Thoracic aorta (tissue), 2 donors: ENCODE results near the gene PTGDS. TPM values are rescaled to one million over a fixed set of nuclear protein-coding genes. Genes with fewer than 3 reads are reported as not detected.

ENCODE experiments used
- ATAC-seq: fragments of 150-250 bp; one replicate; pipeline ENCODE4 v1.8.0; 2017; ENCODE audit warnings: low read depth; ENCODE audit not compliant: insufficient number of reproducible peaks, low FRiP score
- DNase-seq: peaks from one replicate; pipeline ENCODE4 v3.0.0-alpha.2; 2020; ENCODE audit warnings: low spot score
- H3K27ac ChIP-seq, 2 donors: fragments of 200-600 bp; sonication (generic); 1 replicate in 1 of 2; 2 replicates in 1 of 2; pipeline ENCODE4 v1.5.1; 2016; ENCODE audit warnings: mild to moderate bottlenecking in 2 of 2, moderate library complexity in 2 of 2
- H3K27me3 ChIP-seq: fragments of 200-600 bp; sonication (generic); replicated peaks from 2 replicates; pipeline ENCODE4 v1.6.0; 2016; ENCODE audit warnings: mild to moderate bottlenecking; ENCODE audit not compliant: insufficient read depth
- H3K36me3 ChIP-seq: fragments of 200-600 bp; sonication (generic); one replicate; pipeline ENCODE4 v1.5.1; 2016
- H3K4me1 ChIP-seq, 2 donors: fragments of 200-600 bp; sonication (generic); 1 replicate in 1 of 2; 2 replicates in 1 of 2; pipeline versions ENCODE4 v1.5.1 to v1.6.0; 2016; ENCODE audit warnings: low read depth in 2 of 2, mild to moderate bottlenecking in 1 of 2; ENCODE audit not compliant: control insufficient read depth in 1 of 2
- H3K4me3 ChIP-seq: fragments of 200-600 bp; sonication (generic); 2 replicates; pipeline ENCODE4 v1.5.1; 2016; ENCODE audit warnings: mild to moderate bottlenecking
- H3K9me3 ChIP-seq: fragments of 200-600 bp; sonication (generic); 2 replicates; pipeline ENCODE4 v1.5.1; 2016
- total RNA-seq, 2 donors: library from RNA; depleted of rRNA; stranded (reverse); fragments of >200 nt; gene quantifications; one replicate each; pipeline versions ENCODE4 v1.1.0 to v1.2.3, GENCODE V29; 2016
- TF ChIP-seq, protein P1 (sequence below): fragments of 200-600 bp; sonication (generic); IDR thresholded peaks from one replicate; pipeline ENCODE4 v1.5.1; 2019; ENCODE audit warnings: antibody characterized with exemption

PTGDS gene
- total RNA-seq, 2 donors from 2014 or later: 66.1 to 89.5 TPM

DNA sequence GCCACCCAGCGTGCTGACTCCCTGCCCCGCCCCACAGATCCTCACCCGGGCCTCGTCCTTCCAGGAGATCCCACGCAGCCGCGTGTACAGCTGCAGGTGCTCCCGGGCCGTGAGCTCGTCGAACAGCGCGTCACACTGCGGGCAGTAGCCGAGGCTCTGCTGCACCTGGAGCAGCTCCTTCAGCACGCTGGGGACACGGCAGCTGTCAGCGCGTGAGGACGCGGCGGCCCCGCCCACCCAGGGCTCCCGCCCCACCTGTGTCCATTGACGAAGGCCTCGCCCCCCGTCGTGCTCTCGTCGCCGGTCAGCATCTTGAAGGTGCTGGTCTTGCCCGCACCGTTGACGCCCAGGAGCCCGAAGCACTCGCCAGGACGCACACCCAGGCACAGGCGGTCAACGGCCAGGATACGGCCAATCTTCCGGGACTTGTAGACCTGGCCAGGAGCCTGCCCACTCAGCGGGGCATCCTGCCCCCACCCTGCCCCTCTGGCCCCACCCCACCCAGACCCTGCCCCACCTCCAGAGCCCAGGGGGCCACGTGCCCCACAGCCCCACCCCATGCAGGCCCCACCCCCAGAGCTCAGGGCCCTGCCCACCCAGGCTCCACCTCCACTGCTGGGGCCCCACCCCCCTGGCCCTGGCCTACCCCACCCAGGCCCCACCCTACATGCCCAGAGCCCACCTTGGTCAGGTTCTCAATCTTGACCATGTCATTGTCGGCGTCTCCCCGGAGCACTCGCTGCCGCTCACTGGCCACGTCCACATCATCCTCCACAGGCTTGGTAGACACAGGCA, 32.8 kb downstream of the PTGDS start:
- TF ChIP-seq, protein P1, sequence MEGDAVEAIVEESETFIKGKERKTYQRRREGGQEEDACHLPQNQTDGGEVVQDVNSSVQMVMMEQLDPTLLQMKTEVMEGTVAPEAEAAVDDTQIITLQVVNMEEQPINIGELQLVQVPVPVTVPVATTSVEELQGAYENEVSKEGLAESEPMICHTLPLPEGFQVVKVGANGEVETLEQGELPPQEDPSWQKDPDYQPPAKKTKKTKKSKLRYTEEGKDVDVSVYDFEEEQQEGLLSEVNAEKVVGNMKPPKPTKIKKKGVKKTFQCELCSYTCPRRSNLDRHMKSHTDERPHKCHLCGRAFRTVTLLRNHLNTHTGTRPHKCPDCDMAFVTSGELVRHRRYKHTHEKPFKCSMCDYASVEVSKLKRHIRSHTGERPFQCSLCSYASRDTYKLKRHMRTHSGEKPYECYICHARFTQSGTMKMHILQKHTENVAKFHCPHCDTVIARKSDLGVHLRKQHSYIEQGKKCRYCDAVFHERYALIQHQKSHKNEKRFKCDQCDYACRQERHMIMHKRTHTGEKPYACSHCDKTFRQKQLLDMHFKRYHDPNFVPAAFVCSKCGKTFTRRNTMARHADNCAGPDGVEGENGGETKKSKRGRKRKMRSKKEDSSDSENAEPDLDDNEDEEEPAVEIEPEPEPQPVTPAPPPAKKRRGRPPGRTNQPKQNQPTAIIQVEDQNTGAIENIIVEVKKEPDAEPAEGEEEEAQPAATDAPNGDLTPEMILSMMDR: no peak
- H3K4me3 ChIP-seq: no peak overlapping the region
- DNase-seq (no peak), ATAC-seq (no peak)
- H3K4me1 ChIP-seq: no peaks in the 10 kb centered on the region
- H3K27ac ChIP-seq: no peak overlapping the region
- peaks cover 16% of the 10 kb centered on the region for H3K36me3 ChIP-seq
- no peaks in the 10 kb centered on the region for H3K9me3 ChIP-seq
- no peaks in the 10 kb centered on the region for H3K27me3 ChIP-seq

GRCh38 chr9:137011156-137011555, 33.9 kb downstream of the PTGDS start:
- ATAC-seq: no peak
- Histone ChIP-seq H3K36me3 (peaks cover 18% of the 10 kb centered on the region), H3K4me1 (no peaks in the 10 kb centered on the region)

GRCh38 chr9:137011907-137012675, 34.8 kb downstream of the PTGDS start:
- peaks cover 21% of the 10 kb centered on the region for H3K36me3 ChIP-seq
- H3K27me3 ChIP-seq: no peaks in the 10 kb centered on the region
- H3K27ac ChIP-seq: no peak overlapping the region
- no peak for DNase-seq
- TF ChIP-seq, protein P1: no peak
- H3K4me3 ChIP-seq: no peak overlapping the region
- H3K9me3 ChIP-seq: no peaks in the 10 kb centered on the region
- no peak for ATAC-seq
- H3K4me1 ChIP-seq: no peaks in the 10 kb centered on the region

More at GRCh38 chr9:137011156-137011555, 33.9 kb downstream of the PTGDS start:
- TF ChIP-seq, protein P1: no peak
- H3K9me3 ChIP-seq: no peaks in the 10 kb centered on the region
- H3K4me3 ChIP-seq: no peak overlapping the region
- DNase-seq: no peak
- H3K27ac ChIP-seq: no peak overlapping the region
- H3K27me3 ChIP-seq: no peaks in the 10 kb centered on the region

DNA sequence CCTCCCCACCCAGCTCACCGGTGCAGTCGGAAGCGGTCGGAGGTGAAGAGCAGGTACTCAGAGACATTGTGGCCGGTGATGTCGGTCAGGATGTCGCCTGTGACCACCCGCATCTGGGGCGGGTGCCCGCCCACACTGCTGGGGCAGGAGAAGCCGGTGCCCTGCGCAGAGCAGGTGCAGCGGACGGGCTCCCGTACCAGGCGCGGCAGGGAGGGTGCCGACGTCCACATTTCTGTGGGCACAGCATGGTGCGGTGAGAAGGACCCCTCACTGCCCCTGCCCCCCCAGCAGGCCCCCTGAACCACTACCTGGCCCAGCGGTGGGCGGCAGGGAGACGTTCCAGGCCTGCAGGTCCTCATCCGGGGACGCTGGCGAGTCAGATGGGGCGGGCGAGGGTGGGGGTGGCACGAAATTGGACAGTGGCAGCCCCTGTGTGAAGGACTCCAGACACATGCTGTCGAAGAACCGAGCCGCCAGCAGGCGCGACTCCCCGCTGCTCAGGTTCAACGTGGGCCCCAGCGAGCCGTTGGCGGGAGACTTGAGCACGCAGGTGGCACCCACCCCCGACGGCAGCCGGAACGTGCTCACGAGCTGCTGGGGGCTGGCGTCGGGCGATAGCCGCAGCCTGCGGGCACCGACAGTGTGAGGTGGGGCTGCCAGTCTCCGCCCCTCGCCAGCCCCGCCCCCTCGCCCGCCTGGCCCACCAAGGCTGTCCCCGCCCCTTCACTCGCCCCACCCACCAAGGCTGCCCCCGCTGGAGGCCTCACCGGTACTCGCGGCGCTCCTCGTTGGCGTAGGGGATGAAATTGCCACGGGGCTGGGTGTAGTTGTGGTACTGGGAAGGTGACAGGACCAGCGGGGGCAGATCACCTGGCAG, 35.6 kb downstream of the PTGDS start:
- TF ChIP-seq, protein P1: no peak
- Histone ChIP-seq H3K4me1 (no peaks in the 10 kb centered on the region), H3K9me3 (no peaks in the 10 kb centered on the region), H3K27me3 (no peaks in the 10 kb centered on the region), H3K27ac (no peak overlapping the region), H3K4me3 (no peak overlapping the region), H3K36me3 (peaks cover 29% of the 10 kb centered on the region)
- ATAC-seq: no peak
- DNase-seq: no peak
